ENCODE data around the gene BMP8B.
A peak's percentile ranks its signal among the peaks of the same experiment; 100 is the strongest.
"Not testable (repeated sequence)": the region's sequence is repeated elsewhere in the genome, so short reads cannot be mapped to it uniquely, and the experiment has no call there.

Gene BMP8B

DNA sequence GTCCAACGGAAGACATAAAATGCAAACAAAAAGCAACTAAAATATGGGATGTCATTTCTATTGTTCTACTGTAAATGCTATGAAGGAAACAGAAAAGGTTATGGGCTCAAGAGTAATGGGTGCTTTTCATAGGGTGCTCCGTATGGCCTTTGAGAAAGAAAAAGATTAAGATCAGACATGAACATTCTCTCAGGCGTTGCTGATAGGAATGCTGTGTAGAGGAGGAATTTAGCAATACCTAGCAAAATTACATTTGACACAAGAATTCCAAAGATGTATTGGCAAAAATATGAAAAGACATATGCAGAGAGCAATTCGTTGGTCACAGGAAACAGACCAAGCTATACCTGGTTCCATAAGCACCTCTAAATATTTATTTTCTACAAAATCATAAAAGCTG, 11.8 kb downstream of the BMP8B start:
- no peak for DNase-seq

DNA sequence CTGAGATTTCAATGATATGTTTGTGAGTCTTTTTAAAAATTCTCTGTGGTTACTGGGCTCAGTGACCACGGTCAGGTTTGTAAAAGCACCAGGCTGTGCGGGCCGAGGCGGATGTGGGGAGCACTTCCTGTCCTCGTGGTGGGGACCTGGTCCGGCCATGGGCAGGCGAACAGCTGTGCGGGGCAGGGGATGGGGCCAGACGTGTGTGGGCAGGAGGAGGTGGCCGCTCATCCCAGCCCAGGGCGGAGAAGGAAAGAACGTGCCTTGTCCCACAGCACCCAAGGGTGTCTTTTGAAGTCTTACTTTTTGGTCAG, 12.3 kb downstream of the BMP8B start:
- no peak for DNase-seq

DNA sequence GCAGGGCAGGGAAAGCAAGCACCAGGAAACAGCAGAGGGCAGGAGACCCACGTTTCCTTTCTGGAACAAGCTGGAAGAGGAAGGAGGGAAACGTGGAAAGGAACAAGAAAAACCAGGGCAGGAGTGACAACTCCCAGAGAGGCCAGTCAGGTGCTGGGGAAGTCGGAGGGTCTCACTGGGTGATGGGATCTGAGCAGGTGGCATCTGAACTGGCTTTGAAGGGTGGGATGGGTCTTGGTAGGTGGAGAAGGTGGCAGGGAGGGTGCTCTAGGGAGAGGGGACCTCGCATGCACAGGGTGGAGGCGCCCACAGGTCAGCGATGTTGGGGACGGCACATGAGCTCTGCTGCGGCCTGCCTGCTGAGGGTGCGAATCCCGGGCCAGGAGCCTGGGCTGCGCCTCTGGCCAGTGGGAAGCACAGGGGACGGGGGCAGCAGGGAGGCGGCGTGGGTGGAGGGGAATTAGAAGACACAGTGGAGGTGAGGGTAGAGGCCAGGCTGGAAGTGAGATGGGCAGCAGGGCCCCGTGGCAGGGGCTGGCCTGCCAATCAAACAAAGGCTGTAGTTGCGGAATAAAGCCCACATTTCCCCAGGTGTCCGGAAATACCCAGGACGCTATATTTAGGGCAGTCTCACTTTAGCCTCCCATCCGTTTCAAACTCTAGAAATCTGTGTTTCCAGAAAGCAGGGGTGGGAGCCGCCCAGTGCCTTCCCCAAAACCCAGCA, 12.8 kb downstream of the BMP8B start:
- not testable (repeated sequence) for DNase-seq

DNA sequence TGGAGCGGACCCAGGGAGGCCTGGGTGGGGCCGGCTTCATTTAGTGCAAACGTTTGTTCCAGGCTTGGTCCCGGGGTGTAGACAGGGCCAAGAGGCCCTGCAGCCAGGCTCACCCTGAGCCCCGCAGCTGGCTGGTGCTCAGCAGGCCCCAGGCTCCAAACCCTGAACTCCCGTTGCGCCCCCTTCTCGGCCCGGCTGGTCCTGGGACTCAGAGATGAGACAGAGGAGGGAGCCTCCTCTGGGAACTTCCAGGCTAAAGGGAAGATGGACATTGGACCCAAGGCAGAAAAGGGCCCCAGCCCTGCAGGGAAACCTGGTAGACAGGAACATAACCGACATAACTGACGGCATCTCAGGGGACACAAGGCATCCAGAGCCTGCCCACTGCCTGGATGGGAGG, 13.5 kb downstream of the BMP8B start:
- not testable (repeated sequence) for DNase-seq

DNA sequence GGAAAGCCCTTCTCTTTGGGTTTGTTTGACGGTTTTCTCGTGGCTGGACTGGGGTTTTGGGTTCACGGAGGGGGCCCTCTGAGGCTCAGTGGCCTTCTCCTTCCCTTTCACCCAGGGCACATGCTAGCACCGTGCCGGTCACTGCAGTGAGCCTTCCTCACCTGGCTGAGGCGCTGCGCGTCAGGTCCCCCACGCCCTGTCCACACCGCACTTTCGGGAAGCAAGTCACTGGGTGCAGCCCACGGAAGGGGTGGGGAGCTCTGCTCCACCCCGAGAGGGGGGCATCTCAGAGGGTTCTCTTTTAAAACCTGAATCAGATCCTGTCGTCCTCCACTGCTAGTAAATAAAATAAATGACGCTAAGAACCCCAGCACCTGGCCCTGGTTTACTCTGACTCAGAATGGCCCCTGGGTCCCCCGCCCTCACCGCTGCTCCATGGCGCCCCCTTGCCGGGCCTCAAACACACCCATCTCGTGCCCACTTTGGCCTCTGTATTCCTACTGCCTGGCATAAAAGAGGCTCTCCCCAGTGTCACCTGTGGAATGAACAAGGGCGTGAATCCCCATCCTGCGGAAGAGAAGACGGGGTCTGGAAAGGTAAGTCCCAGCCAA, 15.2 kb downstream of the BMP8B start:
- DNase-seq = not testable (repeated sequence)

DNA sequence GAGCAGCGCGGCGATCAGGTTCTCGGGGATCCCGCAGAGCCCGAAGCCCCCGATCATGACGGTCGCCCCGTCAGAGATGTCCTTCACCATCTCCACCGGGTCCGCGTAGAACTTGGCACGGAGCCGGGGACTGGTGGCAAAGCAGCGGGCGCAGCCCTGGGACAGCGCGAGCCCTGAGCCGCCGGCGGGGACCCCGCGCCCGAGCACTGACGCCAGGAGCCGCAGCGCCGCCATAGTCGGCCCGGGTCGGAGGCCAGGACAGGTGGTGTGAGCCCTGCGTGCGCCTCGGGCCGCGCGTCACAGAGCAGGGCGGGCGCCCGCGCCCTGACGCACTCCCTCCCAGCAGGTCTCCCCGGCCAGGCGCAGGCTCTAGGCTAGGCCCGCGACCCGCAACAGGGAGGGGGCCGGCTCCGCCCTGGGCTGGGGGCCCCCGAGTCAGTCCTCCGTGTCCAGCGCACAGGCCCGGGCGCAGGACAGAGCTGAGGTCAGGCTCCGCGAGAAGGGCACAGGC, 17.6 kb downstream of the BMP8B start, which contains the start of gene OXCT2:
Gene OXCT2, minus strand, starts transcription at position 327 of the 511 bp plus-strand sequence. Its CDS starts 93 bp downstream, at position 234.
- not testable (repeated sequence) for DNase-seq

DNA sequence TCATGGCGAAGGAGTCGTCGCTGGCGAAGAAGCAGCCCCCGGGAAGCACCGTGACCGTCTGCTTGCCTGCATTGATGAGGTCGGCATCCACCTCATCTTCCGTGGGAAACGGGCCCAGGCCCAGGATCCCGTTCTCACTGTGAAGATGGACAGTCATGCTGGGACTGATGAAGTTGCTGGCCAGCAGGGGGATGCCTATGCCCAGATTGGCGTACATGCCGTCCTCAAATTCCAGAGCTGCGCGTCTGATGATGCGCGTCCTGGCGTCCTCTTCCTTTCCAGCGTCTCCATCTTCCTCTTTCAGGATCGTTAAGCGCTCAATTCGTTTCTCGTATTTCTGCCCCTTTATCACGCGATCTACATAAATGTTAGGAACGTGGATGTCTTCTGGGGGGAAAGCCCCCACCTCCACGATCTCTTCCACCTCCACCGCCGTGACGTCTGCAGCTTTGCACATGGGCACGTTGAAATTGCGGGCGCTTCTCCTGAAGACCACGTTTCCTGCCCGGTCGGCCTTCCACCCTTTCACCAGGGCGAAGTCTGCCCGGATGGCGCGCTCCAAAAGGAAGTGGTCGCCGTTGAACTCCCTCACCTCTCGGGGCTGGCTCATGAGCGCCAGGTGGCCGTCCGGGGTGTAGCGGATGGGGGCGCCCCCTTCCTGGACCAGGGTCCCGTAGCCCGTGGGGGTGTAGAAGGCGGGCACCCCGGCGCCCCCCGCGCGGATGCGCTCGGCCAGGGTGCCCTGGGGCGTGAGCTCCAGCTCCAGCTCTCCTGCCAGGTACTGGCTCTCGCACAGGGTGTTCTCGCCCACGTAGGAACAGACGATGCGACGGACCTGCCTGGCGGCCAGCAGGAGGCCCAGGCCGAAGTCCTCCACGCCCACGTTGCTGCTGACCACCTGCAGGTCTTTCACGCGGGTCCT, 18.3 kb downstream of the BMP8B start:
- DNase-seq = not testable (repeated sequence)

DNA sequence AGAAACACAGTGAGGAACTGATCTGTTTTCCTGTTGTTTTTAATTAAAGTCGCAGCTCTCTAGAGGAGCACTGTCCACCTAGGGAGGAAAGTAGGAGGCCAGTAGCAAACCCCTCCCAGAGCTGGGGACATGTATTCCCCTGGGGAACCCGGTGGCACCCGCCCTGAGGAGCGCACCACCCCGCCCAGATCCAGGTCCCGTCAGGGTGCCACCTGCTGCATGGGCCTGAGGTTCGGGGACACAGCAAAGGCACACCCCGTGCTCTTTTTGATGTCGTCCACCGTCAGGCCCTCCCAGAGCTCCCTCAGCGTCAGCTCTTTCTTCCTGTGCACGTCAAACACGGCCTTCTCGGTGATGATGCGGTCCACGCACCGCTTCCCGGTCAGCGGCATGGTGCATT, 19.2 kb downstream of the BMP8B start:
- not testable (repeated sequence) for DNase-seq

DNA sequence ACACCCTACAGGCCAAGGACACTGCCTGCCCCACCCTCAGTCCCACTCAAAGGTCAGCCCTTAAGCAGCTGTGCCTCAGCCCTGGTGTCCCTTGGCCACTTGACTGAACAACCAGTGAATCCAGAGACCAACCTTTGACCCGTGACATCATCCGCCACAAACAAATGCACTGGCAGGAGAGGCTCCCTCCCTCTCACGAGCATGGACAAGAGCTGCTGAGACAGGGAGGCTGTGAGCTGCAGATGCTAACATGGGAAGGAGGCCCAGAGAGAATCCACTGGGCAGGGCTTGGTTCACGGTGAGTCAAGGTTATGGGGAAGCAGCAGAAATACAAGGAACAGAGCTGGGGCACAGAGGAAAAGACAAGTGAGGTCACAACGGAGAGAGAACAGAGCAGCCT, 22.2 kb downstream of the BMP8B start:
- DNase-seq = not testable (repeated sequence)

DNA sequence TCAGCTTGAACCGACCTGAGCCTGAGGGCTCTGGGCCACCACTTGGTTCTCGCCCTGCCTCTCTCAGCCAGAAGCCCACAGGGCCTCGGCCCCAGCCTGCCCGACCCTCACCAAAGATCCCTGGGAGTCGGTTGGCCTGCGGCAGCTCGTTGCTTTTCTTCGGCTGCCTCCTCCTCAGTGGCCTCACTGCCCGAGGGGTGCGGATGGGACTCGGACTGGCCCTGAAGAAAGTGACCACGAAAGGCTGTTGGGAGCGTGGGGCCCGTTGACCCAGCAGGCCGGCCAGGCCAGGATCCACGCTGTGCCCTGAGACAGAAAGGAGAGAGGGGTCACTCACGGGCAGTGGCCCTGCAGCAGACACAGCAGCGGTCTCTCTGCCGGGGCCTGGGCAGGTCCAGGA, 24.2 kb downstream of the BMP8B start:
- not testable (repeated sequence) for DNase-seq

DNA sequence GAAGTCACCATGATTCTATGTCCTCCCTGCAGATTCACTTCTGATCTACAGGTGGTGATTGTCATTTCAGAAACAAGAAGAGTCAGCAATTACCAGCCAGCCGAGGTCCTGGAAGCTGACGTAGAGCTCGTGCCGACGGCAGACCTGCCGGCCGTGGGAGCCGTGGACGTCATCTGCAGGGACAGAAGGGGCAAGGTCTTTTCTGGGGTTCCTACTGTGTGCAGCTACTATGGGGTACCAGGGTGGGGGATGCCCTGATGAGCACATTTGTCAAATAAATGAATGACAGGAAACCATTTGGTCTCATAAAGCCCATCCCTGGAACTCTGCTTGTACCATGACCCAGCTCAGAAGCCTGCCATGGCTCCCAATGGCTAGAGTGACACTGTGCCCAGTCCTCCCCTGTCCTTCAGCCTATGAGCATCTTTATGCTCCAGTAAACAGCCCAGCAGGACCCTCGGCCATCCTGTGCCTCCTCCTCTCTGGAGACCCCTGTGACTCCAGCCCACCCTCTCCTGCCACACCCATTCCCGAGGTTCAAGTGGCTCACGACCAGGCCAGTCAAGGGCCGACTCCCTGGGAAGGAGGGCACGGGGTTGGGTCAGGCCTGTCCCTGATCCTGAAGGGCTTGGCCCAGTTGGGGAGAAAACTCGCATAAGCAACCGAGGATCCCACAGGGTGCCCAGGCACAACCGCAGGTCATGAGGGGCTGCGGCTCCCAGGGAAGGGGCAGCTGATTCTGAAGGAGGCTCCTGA, 24.9 kb downstream of the BMP8B start:
- not testable (repeated sequence) for DNase-seq

DNA sequence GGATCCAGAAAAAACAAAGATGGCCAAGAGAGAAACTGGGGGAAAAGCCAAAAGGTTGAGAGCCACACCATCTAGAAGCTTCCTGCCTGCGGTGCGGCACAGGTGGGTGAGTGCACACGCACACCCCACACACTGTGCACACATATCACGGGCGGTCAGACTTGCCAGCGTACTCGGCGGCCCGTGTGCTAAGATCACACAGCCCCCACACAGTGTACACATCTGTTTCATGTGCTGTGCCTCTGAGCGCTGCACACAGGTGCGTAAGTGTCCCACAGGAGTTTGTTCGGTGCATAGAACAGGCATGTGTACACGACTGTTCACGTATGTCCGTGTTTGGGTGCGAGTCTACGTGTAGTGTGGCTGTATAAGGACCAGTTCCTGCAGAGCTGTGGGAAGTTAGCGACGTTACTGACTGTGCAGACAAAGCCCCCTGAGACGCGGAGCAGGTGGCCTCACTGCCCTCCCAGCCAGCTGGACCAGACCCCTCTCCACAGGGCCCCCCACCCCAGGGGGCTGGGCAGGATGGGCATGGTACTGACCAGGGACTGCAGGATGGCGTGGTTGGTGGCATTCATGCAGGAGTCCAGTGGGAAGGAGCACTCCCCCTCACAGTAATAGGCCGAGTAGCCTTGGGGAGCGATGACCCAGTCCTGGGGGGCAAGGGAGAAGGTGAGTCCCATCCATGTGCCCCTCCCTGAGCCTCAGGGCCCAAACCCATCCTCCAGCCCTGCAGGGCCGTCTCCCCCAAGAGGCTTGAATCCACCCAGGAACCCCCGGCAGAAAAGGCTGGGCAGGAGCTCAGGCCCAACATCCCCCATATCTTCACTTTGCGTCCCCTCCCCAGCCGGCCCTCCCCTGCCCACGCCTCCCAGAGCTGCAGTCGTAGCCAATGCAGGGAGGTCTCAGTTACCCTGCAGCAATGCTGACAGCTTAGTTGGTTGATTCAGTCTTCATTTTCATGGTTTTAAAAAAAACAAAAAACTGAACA, 25.8 kb downstream of the BMP8B start:
- no peak for DNase-seq

DNA sequence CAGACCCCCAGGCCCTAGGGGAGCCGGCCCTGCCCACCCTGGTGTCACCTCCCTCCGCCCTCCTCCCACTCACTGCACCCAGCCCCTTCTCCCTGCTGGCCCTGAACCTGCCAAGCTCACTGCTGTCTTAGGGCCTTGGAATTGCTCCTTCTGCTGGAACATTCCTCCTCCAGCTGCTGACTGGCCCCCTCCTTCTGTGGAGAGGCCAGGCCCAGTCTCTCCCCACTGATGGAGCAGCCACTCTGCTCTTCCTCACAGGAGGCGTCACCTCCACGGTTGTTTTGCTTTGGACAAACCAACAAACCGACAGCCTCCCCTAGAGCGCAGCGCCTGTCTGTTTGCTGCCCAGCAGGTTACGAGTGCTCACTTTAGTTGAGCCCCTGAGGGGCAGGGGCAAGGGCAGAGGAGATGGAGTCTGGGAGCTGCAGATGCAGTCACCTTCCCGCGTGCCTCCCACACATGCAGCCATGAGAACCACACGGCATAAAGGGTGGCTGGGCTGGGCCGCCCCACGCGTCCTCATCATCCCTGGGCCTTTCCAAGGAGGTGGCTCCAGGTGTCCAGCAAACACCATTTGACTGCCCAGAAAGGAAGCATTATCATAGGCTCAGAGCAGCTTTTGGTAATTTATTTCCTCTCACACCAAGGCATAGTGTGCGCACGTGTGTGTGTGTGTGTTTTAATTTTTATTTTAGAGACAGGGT, 27.0 kb downstream of the BMP8B start:
- DNase-seq = no peak

DNA sequence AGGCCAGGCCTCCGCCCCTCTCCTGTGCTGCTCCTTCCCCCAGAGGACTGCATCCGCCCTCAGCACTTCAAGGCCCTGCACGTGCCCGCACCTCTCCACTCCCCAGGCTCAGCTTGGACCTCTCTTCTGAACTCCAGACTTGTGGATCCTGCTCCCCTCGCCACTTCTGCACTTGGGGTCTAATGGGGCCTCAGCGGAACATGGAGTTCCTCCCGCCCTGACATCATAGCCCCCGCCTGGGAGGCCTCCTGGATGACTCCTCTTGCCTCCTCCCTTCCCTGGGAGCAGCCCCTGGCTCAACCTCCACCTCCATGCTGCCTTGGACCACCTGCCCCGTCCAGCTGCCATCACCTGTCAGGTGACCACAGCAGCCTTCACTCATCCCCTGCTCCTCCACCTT, 27.6 kb downstream of the BMP8B start:
- no peak for DNase-seq

DNA sequence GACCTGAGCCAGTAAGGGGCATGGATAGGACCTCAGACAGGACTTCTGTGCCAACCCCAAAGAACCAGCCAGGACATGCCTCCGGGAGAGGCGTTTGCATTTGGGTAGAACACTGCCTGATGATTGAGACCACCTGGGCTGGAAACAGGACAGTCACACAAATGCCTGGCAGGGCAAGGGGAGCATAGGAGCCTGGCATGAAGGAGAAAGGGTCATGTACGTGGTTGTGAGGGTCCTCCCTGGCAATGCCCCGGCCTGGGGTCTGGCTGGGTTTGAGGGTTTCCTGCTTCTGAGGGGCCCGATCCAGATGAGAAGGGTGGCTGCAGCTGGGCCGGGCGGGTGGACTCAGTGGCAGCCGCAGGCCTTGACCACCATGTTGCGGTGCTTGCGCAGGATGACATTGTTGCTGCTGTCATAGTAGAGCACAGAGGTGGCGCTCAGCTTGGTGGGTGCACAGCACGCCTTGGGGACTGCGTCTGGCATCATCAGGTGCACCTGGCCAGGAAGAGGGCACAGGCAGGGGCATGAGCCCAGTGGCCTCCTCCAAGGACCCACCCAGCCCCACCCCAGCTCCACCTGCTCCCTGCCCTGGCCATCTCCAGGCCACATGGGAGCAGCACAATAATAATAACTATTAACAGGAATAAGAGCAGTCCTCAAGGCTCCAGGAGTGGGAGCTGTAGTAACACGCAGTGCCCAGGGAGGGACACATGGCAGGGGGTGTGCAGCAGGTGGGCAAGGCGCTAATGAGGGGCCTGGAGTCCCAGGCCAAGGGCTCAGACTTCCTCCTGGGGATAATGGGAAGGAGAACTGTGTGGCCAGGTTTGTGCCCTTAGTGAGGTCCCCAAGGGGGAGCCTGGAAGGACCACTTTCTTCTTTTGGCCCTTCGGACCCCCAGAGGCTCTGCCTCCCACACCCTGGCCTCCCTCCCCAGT, 28.3 kb downstream of the BMP8B start:
- DNase-seq = no peak

DNA sequence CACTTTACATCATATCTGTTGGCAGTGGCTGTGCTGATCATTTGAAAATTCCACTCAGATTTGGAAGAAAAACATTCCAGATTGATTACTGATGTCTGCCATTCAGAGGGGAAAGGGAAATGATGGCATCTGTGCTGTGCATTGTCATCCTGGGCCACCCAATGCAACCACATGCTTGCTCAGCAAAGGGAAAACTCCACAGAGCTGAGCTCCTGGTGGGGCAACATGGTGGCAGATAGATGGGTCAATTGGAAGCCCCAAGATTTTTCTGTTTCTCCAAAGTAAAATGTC, 29.3 kb downstream of the BMP8B start:
- no peak for DNase-seq

DNA sequence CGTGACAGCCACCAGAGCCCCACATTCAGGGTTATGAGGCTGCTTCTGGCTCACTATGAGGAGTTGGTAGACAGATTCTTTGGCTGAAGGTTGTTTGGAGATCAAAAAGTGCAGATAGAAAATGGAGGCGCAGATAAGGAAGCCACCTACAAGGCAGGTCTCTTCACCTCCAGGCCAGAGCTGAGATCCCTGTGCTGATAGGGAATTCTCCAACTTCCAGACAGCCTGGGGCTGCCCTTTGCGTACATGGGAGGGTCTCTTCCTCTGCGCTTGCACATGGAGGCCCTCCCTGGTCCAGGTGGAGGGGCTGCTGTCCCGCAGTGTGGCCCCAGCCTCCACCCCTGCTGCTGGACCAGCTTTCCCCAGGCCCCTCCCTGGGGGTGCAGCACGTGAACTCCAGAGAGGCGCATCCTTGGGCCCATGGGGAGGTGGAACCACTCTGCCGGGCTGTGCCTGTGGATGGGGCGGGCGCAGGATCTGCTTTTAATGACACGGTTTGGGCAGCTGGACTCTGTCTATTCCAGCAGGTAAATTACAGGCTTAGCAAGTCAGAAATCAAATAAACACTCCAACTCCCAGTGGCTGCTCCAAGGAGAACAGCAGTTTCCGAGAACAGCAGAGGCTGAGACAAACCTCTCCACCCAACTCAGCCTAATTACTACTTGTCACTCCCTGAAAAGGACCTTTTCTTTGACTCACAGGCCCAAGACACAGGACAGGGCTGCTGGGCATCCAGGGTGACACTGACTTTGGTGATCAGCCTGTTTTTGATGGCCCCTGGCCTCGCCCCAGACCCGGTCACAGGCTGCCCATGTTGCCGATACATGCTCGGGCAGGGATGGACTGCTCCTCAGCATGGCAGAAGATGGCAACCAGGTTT, 29.9 kb downstream of the BMP8B start:
- no peak for DNase-seq

DNA sequence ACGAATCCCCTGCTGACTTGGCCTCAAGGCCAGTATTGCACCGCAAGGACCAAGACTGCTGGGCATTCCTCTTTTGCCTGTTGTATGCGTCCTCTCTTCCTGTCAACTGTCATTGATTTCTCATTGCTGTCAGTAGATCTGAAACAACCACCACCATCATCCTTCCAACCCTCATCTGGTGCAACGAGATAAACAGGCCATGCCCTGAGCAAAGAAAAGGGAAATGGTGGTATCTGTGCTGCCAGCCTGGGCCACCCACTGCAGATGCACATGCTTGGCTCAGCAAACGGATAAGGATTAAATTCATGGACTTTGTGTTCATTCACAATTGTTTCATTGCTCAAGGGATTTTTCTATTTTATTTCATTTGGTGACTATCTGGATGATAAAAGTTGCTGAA, 31.2 kb downstream of the BMP8B start:
- peak; percentile 91 for DNase-seq

All from OCI-M1 (cell line).